HepG2 (cell line): ENCODE measurements around the gene PKM.

ENCODE experiments used
- MZF1 ChIP-seq: sonication (generic); formaldehyde crosslinking; IDR thresholded peaks from 2 replicates; pipeline ENCODE4 v1.8.1; 2023; ENCODE audit warnings: mild to moderate bottlenecking, missing genetic modification reagents, borderline replicate concordance
- RAD21 ChIP-seq: fragments of 450-650 bp; formaldehyde crosslinking; IDR thresholded peaks from 2 replicates; pipeline ENCODE4 v1.5.0; 2020; ENCODE audit warnings: mild to moderate bottlenecking
- TBX2 ChIP-seq: sonication (generic); formaldehyde crosslinking; IDR thresholded peaks from 2 replicates; pipeline ENCODE4 v1.5.0; 2020; ENCODE audit warnings: missing genetic modification reagents, mild to moderate bottlenecking, borderline replicate concordance
- TF ChIP-seq, protein P1 (sequence below): sonication (generic); formaldehyde crosslinking; IDR thresholded peaks from 2 replicates; pipeline ENCODE4 v1.5.0; 2020; ENCODE audit warnings: mild to moderate bottlenecking, missing genetic modification reagents, moderate library complexity
- TF ChIP-seq, protein P2 (sequence below): sonication (generic); formaldehyde crosslinking; IDR thresholded peaks from 2 replicates; pipeline ENCODE4 v1.4.0; 2020; ENCODE audit warnings: missing genetic modification reagents

DNA sequence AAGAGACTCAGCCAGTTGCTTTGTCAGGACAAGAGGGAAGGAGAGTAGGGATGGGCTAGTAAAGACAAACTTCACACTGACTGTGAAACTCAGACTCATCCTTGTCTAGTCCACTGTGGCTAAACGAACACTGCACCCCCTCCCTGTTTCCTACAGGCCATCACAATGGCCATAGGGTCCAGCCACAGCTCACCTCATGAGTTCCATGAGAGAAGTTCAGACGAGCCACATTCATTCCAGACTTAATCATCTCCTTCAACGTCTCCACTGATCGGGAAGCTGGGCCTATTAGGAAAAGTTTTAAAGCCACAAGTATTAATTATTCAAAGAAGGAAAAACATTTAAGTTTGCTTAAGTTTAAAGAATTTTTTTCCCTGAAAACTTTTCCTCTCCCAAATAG, 13.8 kb downstream of the PKM start:
- TF ChIP-seq, protein P1, sequence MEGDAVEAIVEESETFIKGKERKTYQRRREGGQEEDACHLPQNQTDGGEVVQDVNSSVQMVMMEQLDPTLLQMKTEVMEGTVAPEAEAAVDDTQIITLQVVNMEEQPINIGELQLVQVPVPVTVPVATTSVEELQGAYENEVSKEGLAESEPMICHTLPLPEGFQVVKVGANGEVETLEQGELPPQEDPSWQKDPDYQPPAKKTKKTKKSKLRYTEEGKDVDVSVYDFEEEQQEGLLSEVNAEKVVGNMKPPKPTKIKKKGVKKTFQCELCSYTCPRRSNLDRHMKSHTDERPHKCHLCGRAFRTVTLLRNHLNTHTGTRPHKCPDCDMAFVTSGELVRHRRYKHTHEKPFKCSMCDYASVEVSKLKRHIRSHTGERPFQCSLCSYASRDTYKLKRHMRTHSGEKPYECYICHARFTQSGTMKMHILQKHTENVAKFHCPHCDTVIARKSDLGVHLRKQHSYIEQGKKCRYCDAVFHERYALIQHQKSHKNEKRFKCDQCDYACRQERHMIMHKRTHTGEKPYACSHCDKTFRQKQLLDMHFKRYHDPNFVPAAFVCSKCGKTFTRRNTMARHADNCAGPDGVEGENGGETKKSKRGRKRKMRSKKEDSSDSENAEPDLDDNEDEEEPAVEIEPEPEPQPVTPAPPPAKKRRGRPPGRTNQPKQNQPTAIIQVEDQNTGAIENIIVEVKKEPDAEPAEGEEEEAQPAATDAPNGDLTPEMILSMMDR (CRISPR knock-in tag), result no peak
- TF ChIP-seq RAD21 (CRISPR knock-in tag), result no peak
- no peak for TF ChIP-seq TBX2 (CRISPR knock-in tag)
- no peak for TF ChIP-seq MZF1 (CRISPR knock-in tag)
- TF ChIP-seq, protein P2, sequence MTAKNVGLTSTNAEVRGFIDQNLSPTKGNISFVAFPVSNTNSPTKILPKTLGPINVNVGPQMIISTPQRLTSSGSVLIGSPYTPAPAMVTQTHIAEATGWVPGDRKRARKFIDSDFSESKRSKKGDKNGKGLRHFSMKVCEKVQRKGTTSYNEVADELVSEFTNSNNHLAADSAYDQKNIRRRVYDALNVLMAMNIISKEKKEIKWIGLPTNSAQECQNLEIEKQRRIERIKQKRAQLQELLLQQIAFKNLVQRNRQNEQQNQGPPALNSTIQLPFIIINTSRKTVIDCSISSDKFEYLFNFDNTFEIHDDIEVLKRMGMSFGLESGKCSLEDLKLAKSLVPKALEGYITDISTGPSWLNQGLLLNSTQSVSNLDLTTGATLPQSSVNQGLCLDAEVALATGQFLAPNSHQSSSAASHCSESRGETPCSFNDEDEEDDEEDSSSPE (CRISPR knock-in tag), result no peak
